Activated CD4-positive, alpha-beta memory T cell treated with anti-CD3 and anti-CD28 coated beads, Interleukin-2, amount 10 ng/mL, durations not matched to agents 7 days and 5 days (primary cell): ENCODE measurements around the gene EIPR1. TPM values are rescaled to one million over a fixed set of nuclear protein-coding genes. Genes with fewer than 3 reads are reported as not detected.

Experiments used
- CTCF ChIA-PET: fragments of 350-600 bp; sonication (Branson Sonifier 250); formaldehyde crosslinking; loops from one replicate; lab custom pipeline; 2021; ENCODE audit warnings: antibody characterized with exemption, inconsistent platforms; lab: Charles Lee
- POLR2A ChIA-PET: fragments of 350-600 bp; sonication (Branson Sonifier 250); formaldehyde crosslinking; loops from one replicate; lab custom pipeline; 2021; ENCODE audit warnings: antibody characterized with exemption; lab: Charles Lee
- DNase-seq: peaks from one replicate; pipeline ENCODE4 v3.0.0-alpha.2; 2020
- H3K27ac Mint-ChIP-seq: one replicate; pipeline ENCODE4 v1.8.0; 2021; ENCODE audit warnings: mild to moderate bottlenecking, mixed read lengths
- H3K27me3 Mint-ChIP-seq: one replicate; pipeline ENCODE4 v1.8.0; 2021; ENCODE audit warnings: mixed read lengths
- H3K36me3 Mint-ChIP-seq: one replicate; pipeline ENCODE4 v1.8.0; 2021; ENCODE audit warnings: low read depth, mixed read lengths
- H3K4me1 Mint-ChIP-seq: one replicate; pipeline ENCODE4 v1.8.0; 2021; ENCODE audit warnings: mixed read lengths
- H3K4me3 Mint-ChIP-seq: one replicate; pipeline ENCODE4 v1.8.0; 2021; ENCODE audit warnings: mild to moderate bottlenecking, mixed read lengths
- H3K9me3 Mint-ChIP-seq: one replicate; pipeline ENCODE4 v1.8.0; 2021; ENCODE audit warnings: mixed read lengths
- total RNA-seq, 2 experiments: library from RNA; stranded (reverse); gene quantifications; one replicate each; pipeline ENCODE4 v1.2.3, GENCODE V29; 2021

The EIPR1 gene
- total RNA-seq, 2 experiments from 2014 or later = 34.3 to 36.1 TPM

- ChIA-PET CTCF (no interaction called here), POLR2A (no interaction called here)
- Mint-ChIP-seq H3K27ac (no peak overlapping the region), H3K27me3 (no peaks in the 10 kb centered on the region), H3K4me3 (no peak overlapping the region), H3K36me3 (peaks cover 15% of the 10 kb centered on the region), H3K4me1 (peaks cover 25% of the 10 kb centered on the region), H3K9me3 (no peaks in the 10 kb centered on the region)
- peak; percentile 32 for DNase-seq
These were observed 138.4 kb downstream of the EIPR1 start for GRCh38 chr2:3238951-3239841.

DNA sequence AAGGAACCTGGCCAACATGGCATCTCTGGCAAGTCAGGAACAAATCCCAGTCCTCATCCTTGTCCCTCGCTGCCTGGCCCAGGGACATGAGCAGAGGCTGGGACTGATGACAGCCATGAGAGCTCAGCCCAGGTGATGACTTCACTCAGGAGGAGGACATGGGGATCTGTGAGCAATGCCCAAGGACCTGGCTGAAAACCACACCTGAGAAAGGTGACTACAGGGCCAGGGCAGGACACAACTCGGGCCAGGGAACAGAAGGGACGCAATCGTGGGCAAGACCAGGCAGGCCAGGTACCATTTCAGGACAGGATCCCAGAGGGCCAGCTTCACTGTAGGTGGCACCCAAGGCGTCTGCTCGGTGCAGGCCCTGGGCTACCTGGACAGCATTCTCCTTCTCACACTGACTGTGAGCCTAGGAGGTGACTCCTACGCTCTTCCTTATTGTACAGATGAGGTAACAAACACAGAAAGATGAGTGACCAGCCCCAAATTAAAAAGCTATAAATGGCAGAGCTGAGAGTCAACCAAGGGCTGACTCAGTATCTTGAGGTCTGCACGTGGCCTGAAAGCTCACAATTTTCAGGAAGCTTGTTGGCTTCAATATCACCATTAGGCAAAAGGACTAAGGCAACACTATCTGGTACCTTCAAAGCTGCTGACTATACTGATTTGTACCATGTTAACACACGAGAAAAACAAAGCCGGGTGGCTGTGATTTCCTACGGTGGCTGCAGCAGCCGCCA, 141.1 kb downstream of the EIPR1 start:
- H3K27ac Mint-ChIP-seq = no peak overlapping the region
- peaks cover 29% of the 10 kb centered on the region for H3K36me3 Mint-ChIP-seq
- no peak overlapping the region for H3K4me3 Mint-ChIP-seq
- no peak for DNase-seq
- no peaks in the 10 kb centered on the region for H3K27me3 Mint-ChIP-seq
- CTCF ChIA-PET = no interaction called here
- peaks cover 10% of the 10 kb centered on the region for H3K4me1 Mint-ChIP-seq
- H3K9me3 Mint-ChIP-seq = no peaks in the 10 kb centered on the region
- POLR2A ChIA-PET = interaction anchor here (1.0 kb wide), 1 partner anchor 11 kb away, joined by 4 read pairs; no protein-coding TSS in a partner anchor

DNA sequence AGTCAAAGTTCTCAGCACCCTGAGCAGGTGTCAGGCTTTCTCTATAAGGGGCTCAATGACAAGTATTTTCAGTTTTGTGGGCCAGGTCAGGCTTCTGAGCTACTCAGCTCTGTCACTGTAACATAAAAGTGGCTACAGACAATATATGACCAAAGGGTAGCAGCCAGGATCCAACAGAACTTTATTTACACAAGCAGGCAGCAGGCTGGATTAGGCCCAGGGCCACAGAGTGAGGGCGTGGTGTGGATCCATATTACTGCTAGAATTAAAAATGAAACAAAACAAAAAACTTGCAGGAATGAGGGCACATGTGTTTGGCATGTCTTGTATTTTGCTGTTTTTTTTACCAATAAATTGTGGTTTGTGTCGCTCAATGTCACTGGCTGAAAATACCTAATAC, 143.7 kb downstream of the EIPR1 start:
- Mint-ChIP-seq H3K27me3 (no peaks in the 10 kb centered on the region), H3K9me3 (peaks cover 7% of the 10 kb centered on the region), H3K36me3 (peaks cover 38% of the 10 kb centered on the region), H3K4me1 (peaks cover 10% of the 10 kb centered on the region), H3K27ac (no peak overlapping the region), H3K4me3 (no peak overlapping the region)
- POLR2A ChIA-PET = no interaction called here
- CTCF ChIA-PET = no interaction called here
- no peak for DNase-seq

DNA sequence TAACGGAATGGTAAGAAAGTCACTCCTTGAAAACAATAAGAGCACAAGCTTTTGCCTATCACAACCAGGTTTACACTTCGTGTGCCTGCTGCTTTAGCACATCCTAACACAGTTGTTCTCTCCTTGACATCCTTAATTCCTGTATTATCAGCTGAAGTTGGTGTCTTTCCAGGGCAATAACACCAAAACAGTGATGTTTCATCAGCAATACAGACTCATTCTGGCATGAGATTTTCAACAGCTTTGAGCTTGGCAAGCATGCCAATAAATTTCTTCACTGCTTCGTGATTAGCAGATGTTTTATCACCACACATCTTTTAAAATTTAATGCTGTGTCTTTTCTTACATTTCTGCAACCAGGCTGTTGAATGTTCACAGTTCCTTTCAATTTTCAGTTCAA, 148.4 kb downstream of the EIPR1 start:
- CTCF ChIA-PET = no interaction called here
- peaks cover 6% of the 10 kb centered on the region for H3K4me1 Mint-ChIP-seq
- no peak overlapping the region for H3K4me3 Mint-ChIP-seq
- no peaks in the 10 kb centered on the region for H3K27me3 Mint-ChIP-seq
- peaks cover 36% of the 10 kb centered on the region for H3K36me3 Mint-ChIP-seq
- H3K27ac Mint-ChIP-seq = no peak overlapping the region
- no peak for DNase-seq
- peaks cover 7% of the 10 kb centered on the region for H3K9me3 Mint-ChIP-seq
- POLR2A ChIA-PET = no interaction called here

DNA sequence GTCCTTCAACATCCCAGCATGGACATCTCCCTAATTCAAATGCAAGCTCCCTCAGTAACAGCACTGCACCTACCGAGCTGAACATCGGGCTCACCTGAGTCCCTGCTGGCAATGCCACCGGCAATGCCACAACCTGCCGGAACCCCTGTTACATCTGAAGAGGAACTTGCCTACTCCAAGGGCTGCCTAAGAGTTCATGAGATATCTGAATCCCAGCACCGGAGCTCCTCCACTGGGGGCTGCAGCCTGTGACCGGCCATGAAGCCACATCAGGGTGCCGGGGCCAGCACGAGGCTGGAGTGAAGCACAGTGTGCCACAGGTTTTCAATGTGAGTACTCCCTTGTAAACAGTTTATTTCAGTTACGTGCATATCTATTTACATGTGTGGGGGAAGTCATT, 152.9 kb downstream of the EIPR1 start:
- ChIA-PET POLR2A (interaction anchor here (1.8 kb wide), 1 partner anchor 13 kb away, joined by 5 read pairs; no protein-coding TSS in a partner anchor), CTCF (no interaction called here)
- Mint-ChIP-seq H3K27me3 (no peaks in the 10 kb centered on the region), H3K4me3 (no peak overlapping the region), H3K36me3 (peaks cover 28% of the 10 kb centered on the region), H3K9me3 (peaks cover 15% of the 10 kb centered on the region), H3K4me1 (peaks cover 31% of the 10 kb centered on the region), H3K27ac (peak overlapping the region; percentile 44)
- DNase-seq = no peak

GRCh38 chr2:3223080-3223923, 154.3 kb downstream of the EIPR1 start:
- no peak overlapping the region for H3K4me3 Mint-ChIP-seq
- peak overlapping the region; percentile 98 for H3K27ac Mint-ChIP-seq
- peaks cover 31% of the 10 kb centered on the region for H3K4me1 Mint-ChIP-seq
- H3K27me3 Mint-ChIP-seq = no peaks in the 10 kb centered on the region
- POLR2A ChIA-PET = interaction anchor here (0.8 to 1.8 kb wide), 4 partner anchors 14 to 154 kb away, joined by 3 to 5 read pairs (median 4); partner anchors contain the start of gene EIPR1
- H3K9me3 Mint-ChIP-seq = peaks cover 11% of the 10 kb centered on the region
- CTCF ChIA-PET = interaction anchor here (1.2 kb wide), 1 partner anchor 80 kb away, joined by 3 read pairs; no protein-coding TSS in a partner anchor
- peaks cover 28% of the 10 kb centered on the region for H3K36me3 Mint-ChIP-seq
- peak; percentile 72 for DNase-seq

DNA sequence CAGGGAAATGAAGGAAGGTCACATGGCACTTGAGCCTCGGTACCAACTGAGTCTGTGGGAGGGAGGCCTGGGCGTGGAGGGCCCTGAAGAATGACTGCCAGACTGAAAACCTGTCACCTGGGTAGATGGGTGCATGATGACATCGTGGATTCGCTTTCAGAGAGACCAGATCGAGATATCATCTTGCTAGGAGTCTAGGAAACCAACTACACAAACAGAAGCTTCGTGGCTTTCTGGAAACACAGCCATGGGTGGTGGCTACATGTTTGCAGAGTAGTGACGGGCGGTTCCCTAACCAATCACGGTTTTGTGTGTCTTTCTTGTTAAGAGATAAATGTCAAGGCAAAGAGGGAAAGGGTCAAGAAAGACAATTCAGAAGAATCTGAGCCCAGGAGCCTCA, 155.0 kb downstream of the EIPR1 start:
- POLR2A ChIA-PET = interaction anchor here (0.8 to 1.7 kb wide), 3 partner anchors 20 to 155 kb away, joined by 3 to 5 read pairs (median 4); partner anchors contain the start of gene EIPR1

GRCh38 chr2:3219536-3219935, 158.1 kb downstream of the EIPR1 start:
- Mint-ChIP-seq H3K4me1 (peaks cover 42% of the 10 kb centered on the region), H3K4me3 (no peak overlapping the region), H3K36me3 (peaks cover 29% of the 10 kb centered on the region), H3K27me3 (no peaks in the 10 kb centered on the region), H3K27ac (no peak overlapping the region), H3K9me3 (peaks cover 11% of the 10 kb centered on the region)
- DNase-seq = no peak
- POLR2A ChIA-PET = no interaction called here
- CTCF ChIA-PET = no interaction called here

More for the DNA sequence above, 155.0 kb downstream of the EIPR1 start:
- H3K27ac Mint-ChIP-seq = peak overlapping the region; percentile 98
- peaks cover 11% of the 10 kb centered on the region for H3K9me3 Mint-ChIP-seq
- CTCF ChIA-PET = interaction anchor here (1.2 kb wide), 1 partner anchor 80 kb away, joined by 3 read pairs; no protein-coding TSS in a partner anchor
- DNase-seq = peak; percentile 61
- H3K27me3 Mint-ChIP-seq = no peaks in the 10 kb centered on the region
- peaks cover 34% of the 10 kb centered on the region for H3K4me1 Mint-ChIP-seq
- H3K36me3 Mint-ChIP-seq = peaks cover 28% of the 10 kb centered on the region
- H3K4me3 Mint-ChIP-seq = no peak overlapping the region

- no peak overlapping the region for H3K27ac Mint-ChIP-seq
- H3K36me3 Mint-ChIP-seq = peaks cover 29% of the 10 kb centered on the region
- CTCF ChIA-PET = no interaction called here
- POLR2A ChIA-PET = no interaction called here
- peaks cover 11% of the 10 kb centered on the region for H3K9me3 Mint-ChIP-seq
- no peak overlapping the region for H3K4me3 Mint-ChIP-seq
- no peak for DNase-seq
- H3K27me3 Mint-ChIP-seq = no peaks in the 10 kb centered on the region
- H3K4me1 Mint-ChIP-seq = peaks cover 29% of the 10 kb centered on the region
These were observed 160.0 kb downstream of the EIPR1 start for GRCh38 chr2:3217646-3218045.

DNA sequence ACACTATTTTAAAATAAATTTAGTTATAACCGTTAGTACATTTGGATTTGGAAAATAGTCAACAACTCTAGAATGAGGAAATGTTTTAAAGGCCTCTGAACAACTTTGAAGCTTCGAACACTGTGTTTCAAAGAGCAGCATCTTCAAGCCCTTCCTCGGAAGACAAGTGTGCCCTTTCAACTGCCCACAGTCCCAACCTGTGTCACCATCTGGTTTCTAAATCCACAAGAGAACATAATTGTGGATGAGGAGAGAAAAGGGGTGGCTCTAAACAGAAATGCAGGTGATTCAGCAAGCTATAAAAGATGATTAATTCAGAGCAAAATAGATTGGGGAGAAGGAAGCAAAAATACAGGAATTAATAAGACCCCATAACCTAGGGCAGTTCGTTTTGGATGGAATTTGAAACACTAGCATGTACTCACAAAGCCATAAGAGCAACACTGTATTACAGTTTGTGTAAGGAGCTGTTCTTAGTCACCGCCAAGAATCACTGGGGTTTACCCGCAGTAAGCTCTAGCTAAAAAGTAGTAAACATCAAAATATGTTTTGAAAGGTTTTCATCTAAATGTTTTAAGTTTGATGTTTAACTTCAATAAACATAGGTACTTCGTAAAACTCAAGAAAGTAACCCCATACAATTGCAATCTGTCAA, 160.7 kb downstream of the EIPR1 start:
- DNase-seq = no peak
- H3K9me3 Mint-ChIP-seq = peaks cover 11% of the 10 kb centered on the region
- H3K36me3 Mint-ChIP-seq = peaks cover 30% of the 10 kb centered on the region
- H3K27me3 Mint-ChIP-seq = no peaks in the 10 kb centered on the region
- H3K27ac Mint-ChIP-seq = no peak overlapping the region
- POLR2A ChIA-PET = no interaction called here
- H3K4me1 Mint-ChIP-seq = peaks cover 22% of the 10 kb centered on the region
- H3K4me3 Mint-ChIP-seq = no peak overlapping the region
- CTCF ChIA-PET = interaction anchor here (1.2 kb wide), 1 partner anchor 163 kb away, joined by 3 read pairs; the partner anchor contains the start of gene TRAPPC12

GRCh38 chr2:3214806-3215404, 162.7 kb downstream of the EIPR1 start:
- peaks cover 19% of the 10 kb centered on the region for H3K4me1 Mint-ChIP-seq
- H3K27me3 Mint-ChIP-seq = no peaks in the 10 kb centered on the region
- peaks cover 19% of the 10 kb centered on the region for H3K36me3 Mint-ChIP-seq
- peaks cover under 1% of the 10 kb centered on the region for H3K9me3 Mint-ChIP-seq
- H3K27ac Mint-ChIP-seq = no peak overlapping the region
- ChIA-PET CTCF (no interaction called here), POLR2A (no interaction called here)
- no peak for DNase-seq
- H3K4me3 Mint-ChIP-seq = no peak overlapping the region

DNA sequence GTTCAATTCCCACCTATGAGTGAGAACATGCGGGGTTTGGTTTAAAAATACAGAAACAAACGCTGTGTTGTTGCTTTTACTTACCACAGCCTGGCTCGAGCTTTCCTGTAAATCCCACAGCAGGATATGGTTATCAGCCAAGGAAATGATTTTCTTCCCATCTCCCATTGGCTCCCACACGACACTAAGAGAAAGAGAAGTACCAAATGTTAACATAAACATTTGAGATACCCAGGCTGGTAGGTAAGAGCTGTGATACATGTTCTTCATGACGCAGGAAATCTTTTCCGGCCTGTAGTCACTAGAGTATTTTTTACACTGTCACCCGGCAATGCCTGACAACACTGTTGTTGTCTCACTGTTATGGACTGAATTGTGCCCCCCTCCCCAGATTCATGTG, 163.6 kb downstream of the EIPR1 start:
- DNase-seq = no peak
- Mint-ChIP-seq H3K4me3 (no peak overlapping the region), H3K36me3 (peaks cover 19% of the 10 kb centered on the region), H3K27ac (no peak overlapping the region), H3K9me3 (no peaks in the 10 kb centered on the region), H3K4me1 (peaks cover 19% of the 10 kb centered on the region), H3K27me3 (no peaks in the 10 kb centered on the region)
- POLR2A ChIA-PET = no interaction called here
- CTCF ChIA-PET = no interaction called here
